ENCODE data around the gene PPP4R2.

The PPP4R2 gene

GRCh38 chr3:72968266-72968664, 28.3 kb upstream of the PPP4R2 start:
- Histone ChIP-seq H3K27me3 (replicated peaks in 2 of 5; ENCODE audit: control insufficient read depth in 4 of 5, insufficient read depth in 5 of 5, low read length in 4 of 5) (no peaks in the 10 kb centered on the region), H3K36me3 (ENCODE audit: control insufficient read depth in 4 of 4, insufficient read depth in 4 of 4, low read length in 3 of 4) (no peaks in the 10 kb centered on the region), H3K4me3 (ENCODE audit: control insufficient read depth in 1 of 7, extremely low read depth in 1 of 7, insufficient read depth in 4 of 7, low read depth in 2 of 7, low read length in 6 of 7) (no peak overlapping the region), H3K9me3 (ENCODE audit: control extremely low read depth in 1 of 5, control insufficient read depth in 4 of 5, insufficient read depth in 2 of 5, low read depth in 1 of 5, low read length in 4 of 5) (no peaks in the 10 kb centered on the region), H3K27ac (ENCODE audit: insufficient read depth in 1 of 2, low read depth in 1 of 2, low read length in 2 of 2, poor library complexity in 1 of 2, severe bottlenecking in 2 of 2) (no peak overlapping the region), H3K4me1 (ENCODE audit: control extremely low read depth in 1 of 4, control insufficient read depth in 4 of 4, insufficient read depth in 4 of 4, low read length in 3 of 4) (no peaks in the 10 kb centered on the region)
- 100% methylated on average over 1 of the region's 1 CpG for WGBS (ENCODE audit: insufficient coverage)
- ChIA-PET POLR2A (no interaction called here), CTCF (no interaction called here)
- no peak for DNase-seq

GRCh38 chr3:72969766-72970165, 26.8 kb upstream of the PPP4R2 start:
- Histone ChIP-seq H3K9me3 (ENCODE audit: control extremely low read depth in 1 of 5, control insufficient read depth in 4 of 5, insufficient read depth in 2 of 5, low read depth in 1 of 5, low read length in 4 of 5) (no peaks in the 10 kb centered on the region), H3K4me1 (ENCODE audit: control extremely low read depth in 1 of 4, control insufficient read depth in 4 of 4, insufficient read depth in 4 of 4, low read length in 3 of 4) (no peaks in the 10 kb centered on the region), H3K36me3 (ENCODE audit: control insufficient read depth in 4 of 4, insufficient read depth in 4 of 4, low read length in 3 of 4) (no peaks in the 10 kb centered on the region), H3K27ac (ENCODE audit: insufficient read depth in 1 of 2, low read depth in 1 of 2, low read length in 2 of 2, poor library complexity in 1 of 2, severe bottlenecking in 2 of 2) (no peak overlapping the region), H3K4me3 (ENCODE audit: control insufficient read depth in 1 of 7, extremely low read depth in 1 of 7, insufficient read depth in 4 of 7, low read depth in 2 of 7, low read length in 6 of 7) (no peak overlapping the region), H3K27me3 (replicated peaks in 2 of 5; ENCODE audit: control insufficient read depth in 4 of 5, insufficient read depth in 5 of 5, low read length in 4 of 5) (no peaks in the 10 kb centered on the region)
- CTCF ChIA-PET: no interaction called here
- POLR2A ChIA-PET: no interaction called here
- WGBS (ENCODE audit: insufficient coverage): 100% methylated on average over 2 of the region's 3 CpGs
- DNase-seq: no peak

- Histone ChIP-seq H3K36me3 (ENCODE audit: control insufficient read depth in 4 of 4, insufficient read depth in 4 of 4, low read length in 3 of 4) (no peaks in the 10 kb centered on the region), H3K27me3 (replicated peaks in 2 of 5; ENCODE audit: control insufficient read depth in 4 of 5, insufficient read depth in 5 of 5, low read length in 4 of 5) (no peaks in the 10 kb centered on the region), H3K27ac (ENCODE audit: insufficient read depth in 1 of 2, low read depth in 1 of 2, low read length in 2 of 2, poor library complexity in 1 of 2, severe bottlenecking in 2 of 2) (no peak overlapping the region), H3K9me3 (ENCODE audit: control extremely low read depth in 1 of 5, control insufficient read depth in 4 of 5, insufficient read depth in 2 of 5, low read depth in 1 of 5, low read length in 4 of 5) (no peaks in the 10 kb centered on the region), H3K4me3 (ENCODE audit: control insufficient read depth in 1 of 7, extremely low read depth in 1 of 7, insufficient read depth in 4 of 7, low read depth in 2 of 7, low read length in 6 of 7) (no peak overlapping the region), H3K4me1 (ENCODE audit: control extremely low read depth in 1 of 4, control insufficient read depth in 4 of 4, insufficient read depth in 4 of 4, low read length in 3 of 4) (no peaks in the 10 kb centered on the region)
- CTCF ChIA-PET: no interaction called here
- 86% methylated on average over 1 of the region's 2 CpGs for WGBS (ENCODE audit: insufficient coverage)
- no peak for DNase-seq
- POLR2A ChIA-PET: no interaction called here
Observed at GRCh38 chr3:72970942-72971341, 25.7 kb upstream of the PPP4R2 start.

GRCh38 chr3:72972706-72973030, 23.9 kb upstream of the PPP4R2 start:
- ChIA-PET POLR2A (no interaction called here), CTCF (no interaction called here)
- Histone ChIP-seq H3K9me3 (ENCODE audit: control extremely low read depth in 1 of 5, control insufficient read depth in 4 of 5, insufficient read depth in 2 of 5, low read depth in 1 of 5, low read length in 4 of 5) (no peaks in the 10 kb centered on the region), H3K4me3 (ENCODE audit: control insufficient read depth in 1 of 7, extremely low read depth in 1 of 7, insufficient read depth in 4 of 7, low read depth in 2 of 7, low read length in 6 of 7) (no peak overlapping the region), H3K36me3 (ENCODE audit: control insufficient read depth in 4 of 4, insufficient read depth in 4 of 4, low read length in 3 of 4) (no peaks in the 10 kb centered on the region), H3K4me1 (ENCODE audit: control extremely low read depth in 1 of 4, control insufficient read depth in 4 of 4, insufficient read depth in 4 of 4, low read length in 3 of 4) (no peaks in the 10 kb centered on the region), H3K27me3 (replicated peaks in 2 of 5; ENCODE audit: control insufficient read depth in 4 of 5, insufficient read depth in 5 of 5, low read length in 4 of 5) (no peaks in the 10 kb centered on the region), H3K27ac (ENCODE audit: insufficient read depth in 1 of 2, low read depth in 1 of 2, low read length in 2 of 2, poor library complexity in 1 of 2, severe bottlenecking in 2 of 2) (no peak overlapping the region)
- DNase-seq: no peak
- 100% methylated on average over 1 of the region's 3 CpGs for WGBS (ENCODE audit: insufficient coverage)

GRCh38 chr3:72973031-72973723, 23.4 kb upstream of the PPP4R2 start:
- Histone ChIP-seq H3K4me3 (ENCODE audit: control insufficient read depth in 1 of 7, extremely low read depth in 1 of 7, insufficient read depth in 4 of 7, low read depth in 2 of 7, low read length in 6 of 7) (no peak overlapping the region), H3K4me1 (ENCODE audit: control extremely low read depth in 1 of 4, control insufficient read depth in 4 of 4, insufficient read depth in 4 of 4, low read length in 3 of 4) (no peaks in the 10 kb centered on the region), H3K36me3 (ENCODE audit: control insufficient read depth in 4 of 4, insufficient read depth in 4 of 4, low read length in 3 of 4) (no peaks in the 10 kb centered on the region), H3K27me3 (replicated peaks in 2 of 5; ENCODE audit: control insufficient read depth in 4 of 5, insufficient read depth in 5 of 5, low read length in 4 of 5) (no peaks in the 10 kb centered on the region), H3K27ac (ENCODE audit: insufficient read depth in 1 of 2, low read depth in 1 of 2, low read length in 2 of 2, poor library complexity in 1 of 2, severe bottlenecking in 2 of 2) (no peak overlapping the region), H3K9me3 (ENCODE audit: control extremely low read depth in 1 of 5, control insufficient read depth in 4 of 5, insufficient read depth in 2 of 5, low read depth in 1 of 5, low read length in 4 of 5) (no peaks in the 10 kb centered on the region)
- 86% methylated on average over 7 of the region's 7 CpGs for WGBS (ENCODE audit: insufficient coverage)
- DNase-seq: no peak
- ChIA-PET POLR2A (no interaction called here), CTCF (no interaction called here)

- no peak overlapping the region for H3K4me3 ChIP-seq (ENCODE audit: control insufficient read depth in 1 of 7, extremely low read depth in 1 of 7, insufficient read depth in 4 of 7, low read depth in 2 of 7, low read length in 6 of 7)
- no CpG with 5 or more reads among the region's 2 CpGs for WGBS (ENCODE audit: insufficient coverage)
- H3K27ac ChIP-seq (ENCODE audit: insufficient read depth in 1 of 2, low read depth in 1 of 2, low read length in 2 of 2, poor library complexity in 1 of 2, severe bottlenecking in 2 of 2): no peak overlapping the region
- no peaks in the 10 kb centered on the region for H3K9me3 ChIP-seq (ENCODE audit: control extremely low read depth in 1 of 5, control insufficient read depth in 4 of 5, insufficient read depth in 2 of 5, low read depth in 1 of 5, low read length in 4 of 5)
- POLR2A ChIA-PET: no interaction called here
- H3K36me3 ChIP-seq (ENCODE audit: control insufficient read depth in 4 of 4, insufficient read depth in 4 of 4, low read length in 3 of 4): no peaks in the 10 kb centered on the region
- no peak for DNase-seq
- CTCF ChIA-PET: no interaction called here
- H3K27me3 ChIP-seq (replicated peaks in 2 of 5; ENCODE audit: control insufficient read depth in 4 of 5, insufficient read depth in 5 of 5, low read length in 4 of 5): no peaks in the 10 kb centered on the region
- H3K4me1 ChIP-seq (ENCODE audit: control extremely low read depth in 1 of 4, control insufficient read depth in 4 of 4, insufficient read depth in 4 of 4, low read length in 3 of 4): no peaks in the 10 kb centered on the region
Observed at GRCh38 chr3:72973786-72974185, 22.8 kb upstream of the PPP4R2 start.

- POLR2A ChIA-PET: interaction anchor here (0.7 kb wide), 1 partner anchor 12 kb away, joined by 3 read pairs; no protein-coding TSS in a partner anchor
- no peaks in the 10 kb centered on the region for H3K9me3 ChIP-seq (ENCODE audit: control extremely low read depth in 1 of 5, control insufficient read depth in 4 of 5, insufficient read depth in 2 of 5, low read depth in 1 of 5, low read length in 4 of 5)
- no peak overlapping the region for H3K27ac ChIP-seq (ENCODE audit: insufficient read depth in 1 of 2, low read depth in 1 of 2, low read length in 2 of 2, poor library complexity in 1 of 2, severe bottlenecking in 2 of 2)
- DNase-seq: no peak
- CTCF ChIA-PET: interaction anchor here (0.9 kb wide), 1 partner anchor 82 kb away, joined by 3 read pairs; no protein-coding TSS in a partner anchor
- WGBS (ENCODE audit: insufficient coverage): 100% methylated on average over 3 of the region's 4 CpGs
- no peaks in the 10 kb centered on the region for H3K4me1 ChIP-seq (ENCODE audit: control extremely low read depth in 1 of 4, control insufficient read depth in 4 of 4, insufficient read depth in 4 of 4, low read length in 3 of 4)
- no peak overlapping the region for H3K4me3 ChIP-seq (ENCODE audit: control insufficient read depth in 1 of 7, extremely low read depth in 1 of 7, insufficient read depth in 4 of 7, low read depth in 2 of 7, low read length in 6 of 7)
- no peaks in the 10 kb centered on the region for H3K36me3 ChIP-seq (ENCODE audit: control insufficient read depth in 4 of 4, insufficient read depth in 4 of 4, low read length in 3 of 4)
- no peaks in the 10 kb centered on the region for H3K27me3 ChIP-seq (replicated peaks in 2 of 5; ENCODE audit: control insufficient read depth in 4 of 5, insufficient read depth in 5 of 5, low read length in 4 of 5)
Observed at GRCh38 chr3:72974956-72975355, 21.7 kb upstream of the PPP4R2 start.

All from common myeloid progenitor, CD34-positive (primary cell).